GM12873 (cell line): ENCODE data around the gene PAQR5.

Experiments
- CTCF ChIP-seq: IDR thresholded peaks from 2 replicates; pipeline ENCODE4 v1.5.1; 2012; ENCODE audit warnings: low read depth, mild to moderate bottlenecking, moderate library complexity, low read length, control low read depth; ENCODE audit not compliant: insufficient read depth; ENCODE audit errors: missing control alignments

The PAQR5 gene

GRCh38 chr15:69314736-69315135, 16.0 kb downstream of the PAQR5 start:
- TF ChIP-seq CTCF, result no peak

DNA sequence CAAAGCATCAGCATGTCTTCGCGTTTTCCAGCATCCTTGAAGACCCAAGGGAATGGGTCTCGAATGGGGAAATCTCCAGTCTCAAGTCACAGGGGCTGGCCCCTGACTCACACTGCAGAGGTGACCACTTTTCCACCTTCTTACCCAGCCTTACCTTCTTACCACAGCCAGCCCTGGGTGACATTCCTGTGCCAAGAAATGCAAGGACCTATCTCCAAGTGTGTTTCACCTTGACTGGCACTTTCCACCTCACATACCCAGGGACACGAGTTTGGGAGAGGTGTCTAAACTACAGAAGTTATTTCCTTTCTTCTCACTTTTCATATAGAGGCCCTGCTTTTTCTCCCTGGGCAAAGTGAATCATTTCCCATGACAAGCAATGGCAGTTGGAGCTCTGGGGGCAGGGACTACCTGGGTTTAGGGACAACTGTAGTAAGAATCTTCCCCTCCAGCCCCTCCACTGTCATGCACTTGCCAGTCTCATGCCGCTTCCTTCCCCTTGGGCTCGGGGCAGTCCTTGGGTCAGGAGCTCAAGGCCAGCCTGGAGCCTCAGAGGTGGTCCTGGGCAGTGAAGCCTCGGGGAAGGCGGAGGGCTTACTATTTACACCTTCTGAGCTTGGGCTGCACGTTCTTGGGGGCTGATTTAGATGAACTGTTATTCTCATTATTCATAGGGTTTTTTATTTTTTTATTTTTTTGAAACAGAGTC, 16.8 kb downstream of the PAQR5 start:
- no peak for TF ChIP-seq CTCF

GRCh38 chr15:69316291-69316690, 17.6 kb downstream of the PAQR5 start:
- no peak for TF ChIP-seq CTCF

- TF ChIP-seq CTCF, result no peak
Measured at GRCh38 chr15:69317392-69317841, 18.7 kb downstream of the PAQR5 start.

DNA sequence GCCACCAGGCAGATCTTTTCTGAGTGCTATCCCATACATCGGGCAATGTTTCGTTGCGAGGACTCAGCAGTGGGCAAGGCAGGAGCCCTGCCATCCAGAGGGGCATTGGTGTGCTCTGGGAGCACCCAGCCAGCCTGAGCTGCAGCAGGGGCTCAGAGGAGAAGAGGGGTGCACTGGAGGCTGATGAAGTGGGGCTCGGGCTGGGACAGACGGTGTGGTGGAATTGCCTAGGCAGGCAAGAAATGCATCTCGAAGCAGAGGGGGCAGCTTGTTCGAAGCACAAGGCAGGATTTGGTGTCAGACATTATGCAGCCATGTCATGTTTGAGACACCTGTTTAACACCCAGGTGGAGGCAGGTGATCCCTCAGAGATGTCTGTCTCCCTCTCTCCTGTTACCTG, 19.3 kb downstream of the PAQR5 start:
- no peak for TF ChIP-seq CTCF

- no peak for TF ChIP-seq CTCF
Measured at GRCh38 chr15:69319384-69320375, 21.0 kb downstream of the PAQR5 start.

- TF ChIP-seq CTCF, result no peak
Measured at GRCh38 chr15:69320977-69321554, 22.4 kb downstream of the PAQR5 start.
